Measurements from ENCODE around the gene POC5. TPM values are rescaled to one million over a fixed set of nuclear protein-coding genes. Genes with fewer than 3 reads are reported as not detected.

POC5 gene
- polyA plus RNA-seq (2011; rRNA removed) (21.6 and 26.2 TPM in 2 replicates), polyA plus RNA-seq (2017; fragmentation: RNase III; extraction: RNeasy Plus Mini Kit Qiagen cat#74134 plus additional on column Dnase treatment) (11.5 to 14.1 TPM (median 12.7 TPM) in 3 replicates), polyA minus RNA-seq (2011; rRNA and poly(A)+ RNA removed) (11.2 and 12.4 TPM in 2 replicates)
- 9.6 and 10.7 TPM in 2 replicates for polyA plus RNA-seq (2012; cell fraction: cytosol; rRNA removed)
- polyA plus RNA-seq (2012; cell fraction: nucleus; rRNA removed), result 15.6 and 15.8 TPM in 2 replicates

GRCh38 chr5:75717082-75717922 is at the start of gene POC5:
Gene POC5, minus strand, starts transcription at chr5:75717437. Its CDS starts 4,500 bp downstream, at chr5:75712937.
- peak; percentile 94 to 98 for DNase-seq (ENCODE audit: low read depth in 1 of 2, low spot score in 1 of 2)
- H3K27ac ChIP-seq, result peak within 1 kb of the TSS; percentile 74 to 90
- H3K4me2 ChIP-seq, result peak within 1 kb of the TSS; percentile 77
- H3K9me3 ChIP-seq, result no peaks in the 10 kb centered on the region
- no peak for FAIRE-seq
- peaks cover 8% of the 10 kb centered on the region; the same call in 2 of the 3 replicates for H3K4me1 ChIP-seq
- WGBS (ENCODE audit: missing lambda C conversion rate), result 3% methylated on average over 41 of the region's 51 CpGs
- peak within 1 kb of the TSS; percentile 76 for H3K4me3 ChIP-seq
- CTCF ChIA-PET, result interaction anchor here (1.1 to 1.3 kb wide), 2 partner anchors 18 to 481 kb away, joined by 3 read pairs; no protein-coding TSS in a partner anchor
- POLR2A ChIA-PET, result interaction anchor here (0.6 to 1.5 kb wide), 6 partner anchors 11 to 587 kb away, joined by 3 to 9 read pairs (median 4); partner anchors contain the start of genes ANKRD31, CERT1, HMGCR and POLK
- no peak for TF ChIP-seq MYC (IDR thresholded peaks at IDR 0.05; ENCODE audit: borderline replicate concordance, low read length)
- TF ChIP-seq, protein P1, sequence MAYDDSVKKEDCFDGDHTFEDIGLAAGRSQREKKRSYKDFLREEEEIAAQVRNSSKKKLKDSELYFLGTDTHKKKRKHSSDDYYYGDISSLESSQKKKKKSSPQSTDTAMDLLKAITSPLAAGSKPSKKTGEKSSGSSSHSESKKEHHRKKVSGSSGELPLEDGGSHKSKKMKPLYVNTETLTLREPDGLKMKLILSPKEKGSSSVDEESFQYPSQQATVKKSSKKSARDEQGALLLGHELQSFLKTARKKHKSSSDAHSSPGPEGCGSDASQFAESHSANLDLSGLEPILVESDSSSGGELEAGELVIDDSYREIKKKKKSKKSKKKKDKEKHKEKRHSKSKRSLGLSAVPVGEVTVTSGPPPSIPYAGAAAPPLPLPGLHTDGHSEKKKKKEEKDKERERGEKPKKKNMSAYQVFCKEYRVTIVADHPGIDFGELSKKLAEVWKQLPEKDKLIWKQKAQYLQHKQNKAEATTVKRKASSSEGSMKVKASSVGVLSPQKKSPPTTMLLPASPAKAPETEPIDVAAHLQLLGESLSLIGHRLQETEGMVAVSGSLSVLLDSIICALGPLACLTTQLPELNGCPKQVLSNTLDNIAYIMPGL (CRISPR knock-in tag; IDR thresholded peaks at IDR 0.05; ENCODE audit: borderline replicate concordance), result no peak
- no peak for TF ChIP-seq FOSL2 (IDR thresholded peaks at IDR 0.05)
- TF ChIP-seq FOSL2 (CRISPR knock-in tag; IDR thresholded peaks at IDR 0.05), result peak; percentile 47
- TF ChIP-seq HOXB13 (CRISPR knock-in tag; IDR thresholded peaks at IDR 0.05; ENCODE audit: low read depth), result no peak
- peak; percentile 55; the same call in 1 of the 3 replicates for TF ChIP-seq BCL3 (IDR thresholded peaks at IDR 0.05)
- TF ChIP-seq TP53 (CRISPR knock-in tag; IDR thresholded peaks at IDR 0.05), result no peak
- TF ChIP-seq EP300 (IDR thresholded peaks at IDR 0.05), result no peak
- TF ChIP-seq NFE2L2 (conservative IDR thresholded peaks at IDR 0.05; ENCODE audit: low read length), result no peak
- TF ChIP-seq, protein P2, sequence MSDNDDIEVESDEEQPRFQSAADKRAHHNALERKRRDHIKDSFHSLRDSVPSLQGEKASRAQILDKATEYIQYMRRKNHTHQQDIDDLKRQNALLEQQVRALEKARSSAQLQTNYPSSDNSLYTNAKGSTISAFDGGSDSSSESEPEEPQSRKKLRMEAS (IDR thresholded peaks at IDR 0.05), result peak; percentile 91
- TF ChIP-seq POLR2A (IDR thresholded peaks at IDR 0.05; ENCODE audit: low read length), result peak; percentile 85
- TF ChIP-seq KDM5A (IDR thresholded peaks at IDR 0.05), result peak; percentile 81
- peak; percentile 47; the same call in 1 of the 2 replicates for TF ChIP-seq PHF8 (IDR thresholded peaks at IDR 0.05; ENCODE audit: borderline replicate concordance, low read depth)
- TF ChIP-seq JUN (IDR thresholded peaks at IDR 0.05), result peak; percentile 59 to 88
- TF ChIP-seq HEYL (CRISPR knock-in tag; IDR thresholded peaks at IDR 0.05), result no peak
- TF ChIP-seq MAFK (IDR thresholded peaks at IDR 0.05; ENCODE audit: partially characterized antibody), result peak; percentile 98
- peak; percentile 98 for ATAC-seq

DNA sequence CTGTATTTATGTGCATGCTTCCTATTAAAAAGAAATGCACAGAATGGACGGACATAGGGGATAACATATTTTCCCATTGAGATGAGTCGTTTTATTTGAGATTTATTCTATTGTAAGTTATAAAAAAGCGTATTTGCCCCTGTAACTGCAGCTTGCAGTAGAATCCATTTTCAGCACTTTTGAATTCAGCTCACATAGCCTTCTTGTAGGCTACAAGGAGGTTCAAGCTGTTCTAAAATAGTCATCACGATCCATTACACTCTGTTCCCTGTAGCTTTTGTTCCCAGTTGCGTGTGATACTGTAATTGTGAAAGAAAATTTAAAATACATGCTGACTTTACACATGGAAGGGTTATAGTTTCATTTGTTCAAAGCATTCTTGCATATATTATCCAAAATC is 40.9 kb upstream of the POC5 start:
- H3K9me3 ChIP-seq, result no peaks in the 10 kb centered on the region
- no peak for ATAC-seq
- H3K4me1 ChIP-seq, result no peaks in the 10 kb centered on the region
- FAIRE-seq, result no peak
- ChIA-PET CTCF (no interaction called here), POLR2A (no interaction called here)
- DNase-seq (ENCODE audit: low read depth in 1 of 2, low spot score in 1 of 2), result no peak
- 5% methylated on average over 5 of the region's 5 CpGs for WGBS (ENCODE audit: missing lambda C conversion rate)
- H3K27ac ChIP-seq, result no peak overlapping the region
- H3K4me2 ChIP-seq, result no peak overlapping the region
- no peak overlapping the region for H3K4me3 ChIP-seq
- TF ChIP-seq HOXA7 (CRISPR knock-in tag; IDR thresholded peaks at IDR 0.05) (no peak), KDM1A (IDR thresholded peaks at IDR 0.05; ENCODE audit: low read depth) (no peak), NFE2L2 (conservative IDR thresholded peaks at IDR 0.05; ENCODE audit: low read length) (no peak), NR3C1 (IDR thresholded peaks at IDR 0.05) (no peak), EP300 (IDR thresholded peaks at IDR 0.05) (no peak)

- Histone ChIP-seq H3K4me3 (no peak overlapping the region), H3K4me1 (no peaks in the 10 kb centered on the region), H3K27ac (no peak overlapping the region), H3K9me3 (no peaks in the 10 kb centered on the region), H3K4me2 (no peak overlapping the region)
- POLR2A ChIA-PET, result no interaction called here
- CTCF ChIA-PET, result no interaction called here
- DNase-seq (ENCODE audit: low read depth in 1 of 2, low spot score in 1 of 2) (no peak), ATAC-seq (no peak), FAIRE-seq (peak; percentile 7)
- TF ChIP-seq HDAC2 (IDR thresholded peaks at IDR 0.05), result no peak
- no peak for TF ChIP-seq RNF2 (IDR thresholded peaks at IDR 0.05; ENCODE audit: borderline replicate concordance, low read depth)
Measured at GRCh38 chr5:75756981-75757380, 39.7 kb upstream of the POC5 start.
